ENCODE data around the gene DKK2. TPM values are rescaled to one million over a fixed set of nuclear protein-coding genes. Genes with fewer than 3 reads are reported as not detected.

DKK2 gene
- total RNA-seq, 1 donor from 2014 or later: 3.3 TPM

DNA sequence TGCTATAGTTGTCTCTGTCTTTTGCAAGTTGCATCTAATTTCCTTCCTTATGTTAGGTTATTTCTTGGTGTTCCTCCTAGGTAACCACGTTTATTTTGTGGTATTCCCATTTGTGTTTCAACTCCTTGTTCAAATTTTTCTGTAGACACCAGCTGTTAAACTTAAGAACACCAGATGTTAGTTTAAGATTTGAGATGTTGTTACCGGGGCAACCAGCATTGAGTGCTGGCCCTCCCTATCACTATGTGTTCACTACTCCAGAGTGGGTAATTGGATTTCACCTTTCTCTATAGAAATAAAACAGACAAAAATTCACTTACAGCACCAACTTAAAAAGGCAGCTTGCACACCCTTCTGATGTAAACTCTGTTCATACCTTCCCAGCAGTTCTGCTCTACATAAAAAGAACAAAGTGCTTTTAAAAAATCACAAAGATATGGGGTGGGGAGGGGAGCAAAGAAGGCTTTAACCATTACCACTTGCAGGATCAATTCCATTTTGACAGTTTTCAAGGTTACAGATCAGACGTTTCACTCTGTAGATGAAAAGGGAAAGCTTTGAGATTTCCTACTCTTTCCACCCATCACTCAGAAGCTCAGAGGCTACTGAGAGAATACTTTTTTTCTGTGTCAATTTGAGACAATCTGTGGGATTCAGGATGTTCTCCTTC is 82.9 kb downstream of the DKK2 start:
- no peak overlapping the region for H3K4me3 ChIP-seq (ENCODE audit: insufficient read depth, low read depth, low read length)
- H3K27ac Mint-ChIP-seq (ENCODE audit: unreplicated experiment): no peak overlapping the region
- DNase-seq (ENCODE audit: low read depth) (no peak), FAIRE-seq (no peak)
- H3K4me2 ChIP-seq (ENCODE audit: low read length): no peak overlapping the region
- TF ChIP-seq EZH2 (IDR thresholded peaks at IDR 0.05; ENCODE audit: insufficient read depth, low read length): no peak
- TF ChIP-seq, protein P1, sequence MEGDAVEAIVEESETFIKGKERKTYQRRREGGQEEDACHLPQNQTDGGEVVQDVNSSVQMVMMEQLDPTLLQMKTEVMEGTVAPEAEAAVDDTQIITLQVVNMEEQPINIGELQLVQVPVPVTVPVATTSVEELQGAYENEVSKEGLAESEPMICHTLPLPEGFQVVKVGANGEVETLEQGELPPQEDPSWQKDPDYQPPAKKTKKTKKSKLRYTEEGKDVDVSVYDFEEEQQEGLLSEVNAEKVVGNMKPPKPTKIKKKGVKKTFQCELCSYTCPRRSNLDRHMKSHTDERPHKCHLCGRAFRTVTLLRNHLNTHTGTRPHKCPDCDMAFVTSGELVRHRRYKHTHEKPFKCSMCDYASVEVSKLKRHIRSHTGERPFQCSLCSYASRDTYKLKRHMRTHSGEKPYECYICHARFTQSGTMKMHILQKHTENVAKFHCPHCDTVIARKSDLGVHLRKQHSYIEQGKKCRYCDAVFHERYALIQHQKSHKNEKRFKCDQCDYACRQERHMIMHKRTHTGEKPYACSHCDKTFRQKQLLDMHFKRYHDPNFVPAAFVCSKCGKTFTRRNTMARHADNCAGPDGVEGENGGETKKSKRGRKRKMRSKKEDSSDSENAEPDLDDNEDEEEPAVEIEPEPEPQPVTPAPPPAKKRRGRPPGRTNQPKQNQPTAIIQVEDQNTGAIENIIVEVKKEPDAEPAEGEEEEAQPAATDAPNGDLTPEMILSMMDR (IDR thresholded peaks at IDR 0.05; ENCODE audit: insufficient read depth, low read depth, low read length): no peak
- no peak overlapping the region for H3K27ac ChIP-seq (ENCODE audit: low read depth, low read length)
- no peaks in the 10 kb centered on the region for H3K4me1 Mint-ChIP-seq (ENCODE audit: low read depth, unreplicated experiment)
- H3K36me3 Mint-ChIP-seq (ENCODE audit: low read depth, unreplicated experiment): no peaks in the 10 kb centered on the region
- no peak overlapping the region for H3K9ac ChIP-seq (ENCODE audit: low read length)
- H3K9me3 ChIP-seq (ENCODE audit: insufficient read depth, low read depth, low read length): no peaks in the 10 kb centered on the region
- H3K4me3 Mint-ChIP-seq (ENCODE audit: unreplicated experiment): no peak overlapping the region
- no peaks in the 10 kb centered on the region for H3K4me1 ChIP-seq (ENCODE audit: insufficient read depth, low read length)
- H3K9me3 Mint-ChIP-seq (ENCODE audit: unreplicated experiment): no peaks in the 10 kb centered on the region
- H3K27me3 Mint-ChIP-seq (ENCODE audit: low read depth, unreplicated experiment): peaks cover 3% of the 10 kb centered on the region
- H3K27me3 ChIP-seq (ENCODE audit: insufficient read depth, low read length): no peaks in the 10 kb centered on the region
- H3K79me2 ChIP-seq (ENCODE audit: insufficient read depth, low read length): no peaks in the 10 kb centered on the region
- H4K20me1 ChIP-seq (ENCODE audit: insufficient read depth, low read length): no peaks in the 10 kb centered on the region
- H3K36me3 ChIP-seq (ENCODE audit: insufficient read depth, low read length): no peaks in the 10 kb centered on the region
- H2AFZ ChIP-seq (ENCODE audit: low read depth, low read length): no peak overlapping the region

DNA sequence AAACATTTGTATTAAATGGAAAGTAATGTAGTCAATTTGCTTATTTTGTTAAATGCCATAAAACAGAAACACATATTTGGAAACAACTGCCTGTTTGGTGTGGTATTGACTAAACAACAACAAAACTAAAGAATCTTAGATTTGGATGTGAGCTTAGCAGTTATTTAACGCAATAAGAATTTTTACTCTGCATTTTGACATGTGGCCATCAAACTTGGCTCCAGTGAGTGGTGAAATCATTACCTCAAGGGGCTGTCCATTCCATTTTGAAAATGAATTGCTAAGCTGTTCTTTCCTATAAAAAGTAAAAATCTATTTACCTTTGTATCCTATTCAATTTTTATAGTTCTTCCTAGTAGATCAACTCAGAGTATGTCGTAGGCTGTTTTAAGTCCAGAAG is 84.2 kb downstream of the DKK2 start:
- Mint-ChIP-seq H3K27me3 (ENCODE audit: low read depth, unreplicated experiment) (peaks cover 3% of the 10 kb centered on the region), H3K36me3 (ENCODE audit: low read depth, unreplicated experiment) (no peaks in the 10 kb centered on the region), H3K4me1 (ENCODE audit: low read depth, unreplicated experiment) (no peaks in the 10 kb centered on the region), H3K27ac (ENCODE audit: unreplicated experiment) (no peak overlapping the region), H3K4me3 (ENCODE audit: unreplicated experiment) (no peak overlapping the region), H3K9me3 (ENCODE audit: unreplicated experiment) (no peaks in the 10 kb centered on the region)
- Histone ChIP-seq H3K36me3 (ENCODE audit: insufficient read depth, low read length) (no peaks in the 10 kb centered on the region), H4K20me1 (ENCODE audit: insufficient read depth, low read length) (no peaks in the 10 kb centered on the region), H3K4me1 (ENCODE audit: insufficient read depth, low read length) (no peaks in the 10 kb centered on the region), H3K27me3 (ENCODE audit: insufficient read depth, low read length) (no peaks in the 10 kb centered on the region), H3K79me2 (ENCODE audit: insufficient read depth, low read length) (no peaks in the 10 kb centered on the region), H3K4me3 (ENCODE audit: insufficient read depth, low read depth, low read length) (no peak overlapping the region), H3K9ac (ENCODE audit: low read length) (no peak overlapping the region), H2AFZ (ENCODE audit: low read depth, low read length) (no peak overlapping the region), H3K27ac (ENCODE audit: low read depth, low read length) (no peak overlapping the region), H3K9me3 (ENCODE audit: insufficient read depth, low read depth, low read length) (no peaks in the 10 kb centered on the region), H3K4me2 (ENCODE audit: low read length) (no peak overlapping the region)
- FAIRE-seq (no peak), DNase-seq (ENCODE audit: low read depth) (no peak)
- TF ChIP-seq, protein P1 (IDR thresholded peaks at IDR 0.05; ENCODE audit: insufficient read depth, low read depth, low read length): no peak
- TF ChIP-seq EZH2 (IDR thresholded peaks at IDR 0.05; ENCODE audit: insufficient read depth, low read length): no peak

DNA sequence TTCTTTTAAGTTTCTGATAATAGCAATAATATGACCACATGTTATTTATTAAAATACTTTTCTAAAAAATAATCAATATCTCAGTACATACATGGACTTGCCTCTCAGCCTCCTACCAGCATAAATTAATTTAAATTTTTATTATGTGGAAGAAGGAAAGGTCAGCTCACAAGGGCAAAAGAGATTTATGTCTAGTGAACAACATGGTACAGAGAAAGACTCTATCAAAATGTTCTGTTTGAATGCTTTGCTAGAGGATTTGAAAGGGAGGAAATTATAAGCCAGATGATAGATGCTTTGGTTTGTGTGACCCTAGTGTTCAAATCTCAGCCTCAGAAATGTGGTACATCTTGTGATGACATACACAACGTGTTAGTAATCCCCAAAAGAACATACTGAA is 94.3 kb downstream of the DKK2 start:
- no peak for FAIRE-seq
- H3K79me2 ChIP-seq (ENCODE audit: insufficient read depth, low read length): no peaks in the 10 kb centered on the region

More for the DNA sequence above, 94.3 kb downstream of the DKK2 start:
- Histone ChIP-seq H3K27ac (ENCODE audit: low read depth, low read length) (no peak overlapping the region), H3K9me3 (ENCODE audit: insufficient read depth, low read depth, low read length) (no peaks in the 10 kb centered on the region), H3K4me2 (ENCODE audit: low read length) (no peak overlapping the region), H3K27me3 (ENCODE audit: insufficient read depth, low read length) (no peaks in the 10 kb centered on the region), H3K36me3 (ENCODE audit: insufficient read depth, low read length) (no peaks in the 10 kb centered on the region), H3K9ac (ENCODE audit: low read length) (no peak overlapping the region), H2AFZ (ENCODE audit: low read depth, low read length) (no peak overlapping the region), H3K4me1 (ENCODE audit: insufficient read depth, low read length) (no peaks in the 10 kb centered on the region), H3K4me3 (ENCODE audit: insufficient read depth, low read depth, low read length) (no peak overlapping the region), H4K20me1 (ENCODE audit: insufficient read depth, low read length) (no peaks in the 10 kb centered on the region)
- TF ChIP-seq EZH2 (IDR thresholded peaks at IDR 0.05; ENCODE audit: insufficient read depth, low read length): no peak
- TF ChIP-seq, protein P1 (IDR thresholded peaks at IDR 0.05; ENCODE audit: insufficient read depth, low read depth, low read length): no peak
- Mint-ChIP-seq H3K27ac (ENCODE audit: unreplicated experiment) (no peak overlapping the region), H3K9me3 (ENCODE audit: unreplicated experiment) (peaks cover 5% of the 10 kb centered on the region), H3K36me3 (ENCODE audit: low read depth, unreplicated experiment) (no peaks in the 10 kb centered on the region), H3K27me3 (ENCODE audit: low read depth, unreplicated experiment) (no peaks in the 10 kb centered on the region), H3K4me3 (ENCODE audit: unreplicated experiment) (no peak overlapping the region), H3K4me1 (ENCODE audit: low read depth, unreplicated experiment) (no peaks in the 10 kb centered on the region)
- DNase-seq (ENCODE audit: low read depth): no peak

Measured in astrocyte (in vitro differentiated cells and primary cell).